HG03159 (cell line): ENCODE measurements around the gene SOX6.
"Not testable (repeated sequence)": the region's sequence is repeated elsewhere in the genome, so short reads cannot be mapped to it uniquely, and the experiment has no call there.

Experiments used
- ATAC-seq: cut with Tn5 transposase; IDR thresholded peaks from one replicate; pipeline ENCODE4 v1.9.1; 2021; ENCODE audit warnings: mild to moderate bottlenecking, moderate library complexity; ENCODE audit not compliant: unreplicated experiment

Gene SOX6

GRCh38 chr11:16070573-16070972 is 285.8 kb downstream of the SOX6 start:
- no peak for ATAC-seq

- ATAC-seq: not testable (repeated sequence)
Observed at GRCh38 chr11:16067268-16067667, 289.1 kb downstream of the SOX6 start.

- ATAC-seq: no peak
Observed at GRCh38 chr11:16059332-16059731, 297.0 kb downstream of the SOX6 start.

GRCh38 chr11:16058671-16059070 is 297.7 kb downstream of the SOX6 start:
- no peak for ATAC-seq

- ATAC-seq: no peak
Observed at GRCh38 chr11:16052750-16053149, 303.6 kb downstream of the SOX6 start.

GRCh38 chr11:16049611-16050010 is 306.7 kb downstream of the SOX6 start:
- no peak for ATAC-seq

- ATAC-seq: no peak
Observed at GRCh38 chr11:16047073-16047472, 309.3 kb downstream of the SOX6 start.

DNA sequence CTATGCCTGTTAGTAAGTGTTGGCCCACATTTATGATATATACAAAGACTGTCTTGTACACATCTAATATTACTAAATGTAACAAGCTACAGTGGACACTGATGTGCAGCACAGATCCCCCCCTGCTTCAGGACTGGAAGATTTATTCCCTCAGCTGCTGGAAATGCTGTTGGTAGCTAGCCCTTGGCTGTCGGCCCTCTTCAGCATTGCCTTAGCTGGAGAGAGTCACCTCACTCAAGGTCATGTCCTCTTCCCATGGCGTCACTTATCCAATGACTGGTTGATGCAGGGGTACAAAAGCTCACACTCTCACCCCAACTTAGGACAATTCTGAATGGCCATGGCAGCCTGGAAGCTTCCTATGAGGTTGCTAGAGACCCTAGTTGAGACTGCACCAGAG is 312.7 kb downstream of the SOX6 start:
- no peak for ATAC-seq

GRCh38 chr11:16041207-16041606 is 315.1 kb downstream of the SOX6 start:
- ATAC-seq: no peak

DNA sequence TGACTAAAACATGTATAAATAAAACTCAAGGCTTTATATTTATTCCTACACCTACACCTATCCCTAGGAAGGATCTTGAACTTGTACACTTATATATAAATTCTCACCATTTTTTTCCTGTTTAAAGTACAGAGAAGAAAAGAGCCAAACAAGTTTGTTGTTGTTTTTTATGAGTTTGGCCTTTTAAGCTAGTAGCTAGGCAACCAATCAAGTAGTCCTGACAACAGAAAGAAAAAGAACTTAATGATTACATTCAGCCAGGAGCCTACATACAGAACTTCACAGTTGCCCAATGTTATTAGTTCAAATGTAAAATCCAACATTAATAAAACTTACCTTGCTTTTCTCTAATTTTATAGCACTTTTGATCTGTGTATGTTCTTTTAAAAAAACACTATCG is 316.2 kb downstream of the SOX6 start:
- no peak for ATAC-seq

DNA sequence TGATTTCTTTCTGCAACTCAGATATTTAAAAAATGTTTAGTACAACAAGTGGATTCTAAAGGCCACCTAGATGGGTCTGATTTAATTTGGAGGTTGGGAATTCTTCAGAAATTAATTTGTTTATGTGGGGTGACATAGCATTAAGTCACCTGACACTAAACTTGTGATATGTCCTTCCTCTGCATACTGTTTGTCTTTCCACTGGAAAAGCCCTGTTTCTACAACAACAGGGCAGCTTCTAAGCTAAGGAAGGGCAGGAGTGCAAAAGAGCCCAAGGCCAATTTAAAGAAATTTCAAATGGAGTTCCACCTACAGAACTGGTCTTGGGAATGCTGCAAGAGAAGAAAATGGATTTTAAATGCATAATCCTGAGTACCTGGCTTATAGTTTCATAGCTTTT is 319.2 kb downstream of the SOX6 start:
- no peak for ATAC-seq

- no peak for ATAC-seq
Observed at GRCh38 chr11:16036218-16036617, 320.1 kb downstream of the SOX6 start.

GRCh38 chr11:16034074-16034473 is 322.3 kb downstream of the SOX6 start:
- ATAC-seq: no peak

- ATAC-seq: no peak
Observed at GRCh38 chr11:16032974-16033373, 323.4 kb downstream of the SOX6 start.

- no peak for ATAC-seq
Observed at GRCh38 chr11:16031210-16031609, 325.1 kb downstream of the SOX6 start.

- ATAC-seq: no peak
Observed at GRCh38 chr11:16030664-16031063, 325.7 kb downstream of the SOX6 start.

DNA sequence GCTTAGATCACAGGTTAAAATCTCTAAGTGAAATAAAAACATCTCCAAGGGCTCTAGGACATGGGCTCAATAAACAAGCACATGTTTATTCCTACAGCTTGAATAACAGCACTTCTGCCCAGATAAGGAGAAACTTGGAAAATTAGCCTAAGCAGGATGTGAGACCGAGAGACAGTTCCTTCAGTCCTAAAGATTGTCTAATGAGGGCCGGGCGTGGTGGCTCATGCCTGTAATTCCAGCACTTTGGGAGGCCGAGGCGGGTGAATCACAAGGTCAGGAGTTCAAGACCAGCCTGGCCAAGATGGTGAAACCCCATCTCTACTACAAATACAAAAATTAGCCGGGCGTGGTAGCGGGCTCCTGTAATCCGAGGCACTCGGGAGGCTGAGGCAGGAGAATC is 327.2 kb downstream of the SOX6 start:
- ATAC-seq: not testable (repeated sequence)

DNA sequence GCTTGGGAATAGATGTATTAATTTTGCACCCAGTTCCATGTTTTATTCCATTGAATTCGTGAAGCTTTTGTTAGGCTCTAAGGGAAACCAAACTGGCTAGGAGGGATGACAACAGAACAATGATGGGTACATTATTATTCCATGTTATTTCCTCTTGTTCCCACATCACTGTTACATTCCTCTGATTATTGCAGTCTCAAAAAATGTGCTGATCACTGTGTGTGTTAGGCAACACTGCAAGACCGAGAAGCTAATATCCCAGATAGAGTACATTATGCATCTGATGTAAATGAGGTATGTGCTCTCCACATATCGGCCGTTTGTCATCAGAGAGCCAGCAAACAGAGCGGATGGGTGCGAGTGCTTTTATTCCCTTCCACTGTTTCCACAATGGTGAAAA is 327.9 kb downstream of the SOX6 start:
- ATAC-seq: no peak

DNA sequence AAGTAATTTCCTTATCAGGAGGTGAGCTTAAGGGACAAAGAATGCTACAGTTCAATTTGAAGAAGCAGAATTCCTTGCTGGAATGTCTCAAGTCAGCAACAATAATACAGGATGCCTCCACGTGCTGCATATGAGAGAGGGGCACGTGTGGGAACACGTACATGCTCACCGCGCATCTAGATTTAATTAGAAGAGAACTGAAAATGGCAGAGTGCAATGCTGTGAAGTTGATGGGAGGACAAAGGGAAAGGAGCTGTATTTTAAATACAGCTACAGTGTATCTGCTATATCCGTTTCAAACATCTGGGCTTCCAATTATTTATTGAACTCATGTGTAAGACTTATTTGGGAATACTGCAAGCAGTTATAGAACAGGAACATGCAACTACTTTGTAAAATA is 328.7 kb downstream of the SOX6 start:
- ATAC-seq: no peak

DNA sequence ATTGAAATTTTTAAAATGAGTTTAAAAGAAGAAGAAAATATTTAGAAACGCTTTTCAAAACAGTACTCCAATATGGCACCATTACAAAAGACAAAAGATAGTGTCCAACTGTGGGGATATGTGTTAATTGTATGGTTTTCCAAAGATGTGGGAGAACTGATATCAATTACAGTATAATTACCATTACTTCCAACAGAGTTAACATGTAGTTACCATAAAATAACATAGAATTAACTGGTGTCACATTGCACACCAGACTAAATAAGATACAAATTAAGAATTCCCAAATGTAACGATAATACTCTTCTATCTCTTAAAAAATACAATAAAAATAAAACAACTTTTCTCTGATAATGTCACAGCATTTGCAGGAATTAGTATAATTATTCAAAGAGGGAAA is 329.5 kb downstream of the SOX6 start:
- ATAC-seq: no peak

DNA sequence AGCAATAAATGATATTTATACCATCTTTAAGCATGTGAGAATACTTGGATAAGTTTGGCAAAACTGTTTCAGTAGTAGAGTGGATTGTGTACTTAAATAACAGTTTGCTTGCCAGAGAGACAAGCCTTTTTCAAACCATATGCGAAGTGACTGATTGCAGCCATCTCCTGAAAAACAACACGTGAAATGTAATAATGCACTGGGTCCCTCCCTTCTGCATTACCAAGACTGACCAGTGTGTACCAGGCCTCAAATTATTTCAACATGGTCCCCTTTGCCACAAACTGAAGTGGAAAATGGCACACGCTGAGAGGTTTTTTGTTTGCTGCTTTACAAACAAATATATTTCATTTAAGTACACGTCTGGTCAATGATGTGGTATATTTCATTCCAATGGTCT is 337.4 kb downstream of the SOX6 start:
- ATAC-seq: no peak

DNA sequence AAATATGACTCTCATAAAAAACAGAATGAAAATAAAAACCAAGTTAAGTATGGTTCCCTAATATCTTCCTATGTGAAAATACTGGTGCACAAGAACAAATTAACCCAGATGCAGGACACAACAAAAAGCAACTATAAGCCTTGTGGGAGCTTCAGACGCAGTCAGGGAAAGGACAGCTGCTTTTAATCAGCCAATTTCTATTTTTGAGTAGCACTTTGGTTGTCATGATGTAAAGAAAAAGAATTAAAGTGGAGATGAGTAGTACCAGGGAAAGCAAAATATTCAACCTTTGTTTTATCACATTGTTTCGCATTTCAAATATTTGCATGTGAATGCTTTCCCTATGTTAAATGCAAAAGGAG is 339.9 kb downstream of the SOX6 start:
- no peak for ATAC-seq

- ATAC-seq: no peak
Observed at GRCh38 chr11:16015741-16016467, 340.4 kb downstream of the SOX6 start.
